ENCODE data around the gene SIL1. TPM values are rescaled to one million over a fixed set of nuclear protein-coding genes. Genes with fewer than 3 reads are reported as not detected.

Gene SIL1
- polyA plus RNA-seq (2011; rRNA removed) (73.5 and 90.5 TPM in 2 replicates), polyA minus RNA-seq (2011; rRNA and poly(A)+ RNA removed) (22.7 and 40.0 TPM in 2 replicates)

- TF ChIP-seq CTCF (IDR thresholded peaks at IDR 0.05; ENCODE audit: insufficient read depth, low read depth, low read length), result no peak
- Histone ChIP-seq H3K36me3 (ENCODE audit: control insufficient read depth, insufficient read depth, low read length) (no peaks in the 10 kb centered on the region), H3K4me3 (ENCODE audit: low read depth, low read length) (peak within 1 kb of the TSS; percentile 74), H3K27me3 (ENCODE audit: control insufficient read depth, insufficient read depth, low read length) (no peaks in the 10 kb centered on the region)
- DNase-seq (ENCODE audit: low read depth), result peak; percentile 79
- CTCF ChIA-PET, result interaction anchor here (0.6 to 0.7 kb wide), 2 partner anchors 9 to 79 kb away, joined by 3 read pairs; no protein-coding TSS in a partner anchor
- POLR2A ChIA-PET, result interaction anchor here (0.6 to 1.0 kb wide), 5 partner anchors 34 to 643 kb away, joined by 3 to 8 read pairs (median 4); no protein-coding TSS in a partner anchor
Measured at GRCh38 chr5:139197710-139198669, at the start of gene SIL1. TSS of gene SIL1 (minus strand) at chr5:139198368. CDS start at chr5:139127843, 70,525 bp downstream.

GRCh38 chr5:139246394-139246793 lies 48.2 kb upstream of the SIL1 start:
- ChIA-PET CTCF (interaction anchor here (1.6 kb wide), 1 partner anchor 16 kb away, joined by 4 read pairs; no protein-coding TSS in a partner anchor), POLR2A (no interaction called here)
- DNase-seq (ENCODE audit: low read depth), result no peak
- no peak for TF ChIP-seq CTCF (IDR thresholded peaks at IDR 0.05; ENCODE audit: insufficient read depth, low read depth, low read length)
- H3K36me3 ChIP-seq (ENCODE audit: control insufficient read depth, insufficient read depth, low read length), result no peaks in the 10 kb centered on the region
- H3K4me3 ChIP-seq (ENCODE audit: low read depth, low read length), result no peak overlapping the region
- H3K27me3 ChIP-seq (ENCODE audit: control insufficient read depth, insufficient read depth, low read length), result peaks cover 2% of the 10 kb centered on the region; the same call in 1 of the 2 replicates

GRCh38 chr5:139245637-139246339 lies 47.6 kb upstream of the SIL1 start:
- H3K4me3 ChIP-seq (ENCODE audit: low read depth, low read length), result no peak overlapping the region
- H3K27me3 ChIP-seq (ENCODE audit: control insufficient read depth, insufficient read depth, low read length), result peaks cover 2% of the 10 kb centered on the region
- DNase-seq (ENCODE audit: low read depth), result no peak
- CTCF ChIA-PET, result interaction anchor here (1.1 to 1.6 kb wide), 2 partner anchors 17 to 456 kb away, joined by 3 to 4 read pairs; no protein-coding TSS in a partner anchor
- POLR2A ChIA-PET, result no interaction called here
- H3K36me3 ChIP-seq (ENCODE audit: control insufficient read depth, insufficient read depth, low read length), result no peaks in the 10 kb centered on the region
- TF ChIP-seq CTCF (IDR thresholded peaks at IDR 0.05; ENCODE audit: insufficient read depth, low read depth, low read length), result no peak

GRCh38 chr5:139243425-139243970 lies 45.3 kb upstream of the SIL1 start:
- no peak for TF ChIP-seq CTCF (IDR thresholded peaks at IDR 0.05; ENCODE audit: insufficient read depth, low read depth, low read length)
- no peak for DNase-seq (ENCODE audit: low read depth)
- ChIA-PET CTCF (no interaction called here), POLR2A (no interaction called here)
- H3K27me3 ChIP-seq (ENCODE audit: control insufficient read depth, insufficient read depth, low read length), result peaks cover 4% of the 10 kb centered on the region
- H3K36me3 ChIP-seq (ENCODE audit: control insufficient read depth, insufficient read depth, low read length), result no peaks in the 10 kb centered on the region
- no peak overlapping the region for H3K4me3 ChIP-seq (ENCODE audit: low read depth, low read length)

All from BJ (cell line).